NCI-H146 treated with DMSO at 0.1 percent for 48 hours (cell line): ENCODE results near the gene GSDMA.

Source experiments
- DNase-seq: peaks from one replicate; lab custom pipeline; 2025; ENCODE audit not compliant: unreplicated experiment; lab: John Stamatoyannopoulos, UW

Gene GSDMA

DNA sequence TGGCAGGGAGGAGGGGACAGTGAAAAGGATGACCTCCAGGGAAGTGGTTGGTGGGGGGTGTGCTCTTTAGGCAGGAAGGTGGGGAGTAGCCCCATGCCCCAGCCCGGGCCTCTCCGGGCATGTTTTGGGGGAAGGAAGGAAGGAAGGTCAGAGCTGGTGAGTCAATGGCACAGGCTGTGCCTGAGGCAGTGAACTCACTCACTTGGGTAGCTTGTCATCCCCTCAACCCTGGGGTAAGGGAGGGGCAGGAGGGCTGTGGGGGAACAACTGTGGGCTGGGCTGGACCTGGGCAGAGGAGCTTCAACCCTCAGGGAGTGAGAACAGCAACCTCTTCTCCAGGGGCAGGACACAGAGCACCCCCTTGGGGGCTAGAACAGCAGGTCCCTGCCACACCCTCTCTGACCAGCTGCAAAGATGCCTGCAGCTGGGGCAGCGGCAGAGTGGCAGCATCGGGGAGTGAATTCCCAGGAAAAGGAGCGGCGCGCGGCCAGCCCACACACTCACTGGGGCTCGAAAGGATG is 58.7 kb downstream of the GSDMA start:
- no peak for DNase-seq

DNA sequence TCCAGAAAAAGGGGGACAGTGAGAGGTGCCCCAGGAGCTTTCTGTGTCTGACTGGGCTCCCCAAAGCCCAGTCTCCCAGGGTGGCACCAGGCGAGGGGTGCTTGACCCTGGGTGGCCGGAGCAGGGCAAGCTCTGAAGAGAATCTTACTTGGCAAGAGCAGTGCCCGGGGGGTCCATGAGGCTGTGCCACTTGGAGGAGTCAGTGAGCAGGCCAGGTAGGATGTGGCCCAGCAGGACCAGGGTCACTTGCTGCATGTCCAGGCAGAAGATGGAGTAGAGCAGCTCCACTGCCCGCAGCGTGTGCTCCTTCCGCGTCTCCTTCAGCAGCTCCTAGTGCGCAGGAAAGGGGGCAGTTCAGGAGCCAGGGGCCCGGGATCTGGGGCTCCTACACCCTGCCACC is 59.7 kb downstream of the GSDMA start:
- no peak for DNase-seq

GRCh38 chr17:40022961-40023541 is 60.2 kb downstream of the GSDMA start:
- no peak for DNase-seq

DNA sequence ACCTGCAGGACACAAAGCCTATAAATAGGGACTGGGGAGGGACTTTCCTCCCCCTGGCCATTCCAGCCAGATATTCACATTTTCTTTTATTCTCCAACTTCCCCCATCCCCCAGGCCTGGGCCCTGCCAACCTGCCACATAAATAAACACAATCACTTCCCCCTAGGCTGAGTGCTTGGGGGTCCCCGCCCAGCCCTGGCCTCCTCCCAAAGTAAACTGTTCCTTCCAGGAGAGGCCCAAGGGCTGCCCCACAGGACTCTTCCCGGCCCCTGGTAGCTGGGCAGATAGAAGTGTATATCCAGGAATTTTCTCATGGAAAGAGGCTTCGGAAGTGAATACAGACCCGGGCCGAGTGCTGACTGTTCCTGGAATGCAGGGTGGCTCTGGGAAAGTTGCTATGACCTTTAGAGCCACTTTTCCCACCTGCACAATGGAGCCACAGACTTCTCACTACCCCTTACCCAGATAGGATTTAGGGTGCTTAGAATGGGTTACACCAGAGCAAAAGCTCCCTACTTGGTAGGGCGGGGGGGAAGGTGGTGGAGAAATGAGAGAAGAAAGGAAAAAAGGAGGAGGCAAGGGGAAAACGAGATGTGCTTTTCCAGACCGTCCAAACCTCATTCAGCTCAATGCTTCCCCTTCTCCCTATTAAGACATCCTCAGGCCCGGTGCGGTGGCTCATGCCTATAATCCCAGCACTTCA is 60.9 kb downstream of the GSDMA start:
- no peak for DNase-seq

DNA sequence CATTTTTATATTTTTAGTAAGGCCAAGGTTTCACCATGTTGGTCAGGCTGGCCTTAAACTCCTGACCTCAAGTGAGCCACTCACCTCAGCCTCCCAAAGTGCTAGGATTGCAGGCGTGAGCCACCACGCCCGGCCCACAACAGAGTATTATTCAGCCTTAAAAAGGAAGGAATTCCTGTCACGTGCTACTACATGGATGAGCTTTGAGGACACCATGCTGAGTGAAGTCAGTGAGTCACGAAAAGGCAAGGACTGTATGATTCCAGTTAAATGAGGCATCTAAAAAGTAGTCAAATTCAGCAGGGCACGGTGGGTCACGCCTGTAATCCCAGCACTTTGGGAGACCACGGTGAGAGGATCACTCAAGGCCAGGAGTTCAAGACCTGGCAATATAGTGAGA is 62.1 kb downstream of the GSDMA start:
- DNase-seq: no peak

GRCh38 chr17:40025559-40025958 is 62.8 kb downstream of the GSDMA start:
- DNase-seq: no peak

GRCh38 chr17:40025991-40026815 is 63.4 kb downstream of the GSDMA start:
- no peak for DNase-seq

GRCh38 chr17:40026816-40027613 is 64.2 kb downstream of the GSDMA start:
- peak; percentile 2 for DNase-seq
